ENCODE data around the gene LCK.
"Not testable (repeated sequence)": the region's sequence is repeated elsewhere in the genome, so short reads cannot be mapped to it uniquely, and the experiment has no call there.

Gene LCK

DNA sequence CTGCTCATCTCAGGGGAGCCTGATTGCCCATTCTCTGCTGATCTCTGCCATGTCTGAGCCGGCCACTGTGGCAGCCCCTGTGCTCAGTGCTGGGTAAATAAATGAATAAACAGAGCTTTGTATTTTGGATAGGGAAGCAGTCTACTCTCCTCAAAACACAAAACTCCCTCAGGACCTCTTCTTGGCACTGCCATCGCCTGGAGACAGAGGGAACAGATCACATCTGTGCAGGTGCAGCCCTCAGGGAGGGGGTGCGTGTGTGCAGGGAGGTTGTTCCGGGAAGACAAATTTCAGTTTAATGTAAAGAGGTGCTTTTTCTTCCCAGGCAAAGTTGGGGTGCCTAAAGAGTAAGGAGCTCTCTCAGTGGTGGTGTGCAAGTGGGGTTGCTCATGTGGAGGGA, 11.7 kb upstream of the LCK start:
- DNase-seq, result peak in 7 of 56 donors; percentile 6 to 36 (median 10)

DNA sequence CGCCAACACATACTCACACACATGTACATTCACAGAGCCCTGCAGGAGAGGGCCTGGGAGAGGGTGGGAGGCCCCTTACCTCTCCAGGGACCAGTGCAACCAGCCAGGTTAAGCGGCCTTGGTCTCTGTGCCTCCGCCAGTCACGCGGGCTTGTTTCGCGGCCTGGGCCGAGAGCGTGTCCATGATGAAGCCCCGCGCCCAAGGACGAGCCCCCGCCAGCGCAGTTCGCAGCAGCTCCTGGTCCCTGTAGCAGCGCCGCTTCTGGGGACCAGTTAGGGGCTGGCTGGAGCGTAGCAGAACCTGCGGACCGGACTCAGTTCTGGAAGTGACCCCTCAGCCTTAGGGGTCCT, 11.3 kb upstream of the LCK start:
- DNase-seq, result peak in 2 of 56 donors; percentile 18 to 34

DNA sequence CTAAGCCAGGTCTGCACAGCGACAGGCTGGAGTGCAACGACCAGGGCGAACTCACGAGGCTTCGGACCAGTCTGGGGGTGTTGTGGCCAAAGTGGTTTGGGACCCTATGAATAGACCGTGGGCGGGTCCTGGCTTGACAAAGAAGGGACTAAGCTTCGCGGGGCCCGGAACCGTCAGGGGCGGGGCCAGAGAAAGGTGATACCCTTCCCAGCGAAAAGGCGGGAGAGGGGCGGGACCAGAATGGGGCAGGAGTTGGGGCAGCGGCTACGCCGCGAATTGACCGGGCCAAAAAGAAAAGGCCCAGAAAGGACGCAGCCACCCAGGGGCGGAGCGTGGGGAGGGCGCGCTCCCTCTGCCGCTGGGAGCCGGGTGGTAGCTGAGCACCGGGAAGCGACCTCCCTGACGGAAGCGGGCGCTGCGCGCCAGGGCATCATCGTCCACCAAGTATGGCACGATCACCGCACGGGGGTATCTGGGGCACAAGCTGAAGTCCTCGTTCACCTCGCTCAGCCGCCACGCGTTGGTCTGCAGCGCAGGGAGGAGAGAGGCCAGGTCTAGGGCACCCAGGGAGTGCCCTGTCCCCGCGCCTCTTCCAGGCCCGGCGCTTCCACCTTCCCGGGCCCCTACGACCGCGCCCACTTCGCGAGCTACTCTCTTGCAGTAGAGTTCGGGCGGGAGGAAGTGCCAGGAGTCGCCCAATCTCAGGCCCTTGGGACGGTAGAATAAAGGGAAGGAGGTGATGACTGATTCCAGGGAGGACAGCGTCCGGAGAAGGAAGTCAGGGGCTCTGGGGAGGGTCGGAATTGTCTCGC, 10.7 kb upstream of the LCK start:
- peak in 49 of 56 donors; percentile 10 to 80 (median 51) for DNase-seq

DNA sequence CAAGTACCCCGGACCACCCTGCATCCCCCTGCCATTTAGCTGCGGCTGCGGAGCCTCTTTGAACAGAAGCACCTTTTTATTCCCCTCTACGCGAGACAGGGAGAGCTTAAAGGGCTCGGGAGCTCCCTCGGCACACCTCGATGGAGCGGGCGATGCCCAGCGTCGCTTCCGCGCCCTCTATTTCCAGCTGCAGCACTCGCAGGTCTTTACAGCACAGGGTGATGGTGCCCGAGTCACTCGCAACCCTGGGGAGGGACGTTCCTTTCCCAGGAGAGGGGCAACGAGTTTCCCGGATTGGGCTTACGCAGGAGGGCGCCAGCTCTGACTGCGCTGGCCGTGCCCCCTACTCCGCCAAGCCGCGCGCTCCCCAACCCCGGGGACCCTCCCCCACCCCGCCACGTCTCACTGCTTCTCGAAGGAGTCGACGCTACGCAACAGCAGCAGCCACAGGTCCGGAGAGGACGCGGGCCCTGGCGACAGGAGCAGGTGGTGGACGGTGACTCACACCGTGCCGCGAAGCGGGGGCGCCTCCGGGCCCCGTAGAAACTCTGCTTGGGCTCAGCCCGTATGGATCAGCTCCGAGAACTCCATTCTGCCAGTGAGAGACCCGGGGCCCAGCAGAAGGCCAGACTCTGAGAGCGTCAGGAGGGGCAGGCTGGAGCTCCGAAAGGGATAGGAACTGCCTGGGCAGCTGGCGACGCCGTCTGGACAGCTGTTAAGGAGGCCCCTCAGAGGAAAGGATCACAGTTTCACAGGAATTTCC, 9.9 kb upstream of the LCK start:
- peak in 47 of 56 donors; percentile 11 to 73 (median 40) for DNase-seq

DNA sequence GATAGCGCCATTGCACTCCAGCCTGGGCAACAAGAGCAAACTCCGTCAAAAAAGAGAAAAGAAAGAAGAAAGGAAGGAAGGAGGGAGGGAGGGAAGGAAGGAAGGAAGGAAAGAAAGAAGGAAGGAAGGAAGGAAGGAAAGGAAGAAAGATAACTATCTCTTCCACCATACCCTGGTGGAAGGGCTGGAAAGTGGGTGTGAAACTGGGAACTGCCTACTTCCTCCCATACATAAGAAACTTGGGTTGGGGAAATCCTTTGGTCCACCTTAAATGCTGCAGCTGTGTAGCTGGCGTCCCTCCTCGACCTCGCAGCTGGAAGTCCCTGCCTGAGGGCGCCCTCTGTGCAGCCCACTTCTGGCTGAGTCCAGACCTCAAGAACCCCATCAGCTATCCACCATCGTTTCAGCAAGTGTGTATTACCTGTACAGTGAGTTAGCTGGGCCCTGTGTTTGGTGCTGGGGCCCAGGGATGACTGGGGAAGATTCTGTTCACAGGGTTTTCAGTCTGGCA, 8.7 kb upstream of the LCK start:
- DNase-seq, result peak in 43 of 56 donors; percentile 2 to 68 (median 33)

DNA sequence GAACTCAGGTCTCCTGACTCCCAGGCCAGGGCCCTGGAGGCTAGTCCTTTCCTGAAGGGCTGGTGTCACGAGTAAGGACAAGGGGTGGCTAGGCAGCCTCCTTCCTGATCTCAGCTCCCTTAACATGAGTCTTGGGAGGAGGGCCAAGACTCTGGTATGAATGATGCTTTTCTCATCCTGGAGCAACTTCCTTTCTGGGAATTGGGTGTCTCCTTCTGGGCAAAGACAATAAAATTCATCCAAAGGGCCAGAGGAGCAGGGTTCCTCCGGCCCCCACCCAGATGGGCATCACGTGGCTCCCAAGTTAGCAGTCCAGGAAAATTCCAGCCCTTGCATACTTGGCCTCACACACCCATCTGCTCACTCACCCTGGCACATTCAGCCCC, 4.2 kb upstream of the LCK start, which contains the start of gene FAM167B:
TSS of gene FAM167B (plus strand) at position 335 of the 386 bp plus-strand sequence. CDS start 200 bp downstream, outside the sequence.
- no peak for DNase-seq

DNA sequence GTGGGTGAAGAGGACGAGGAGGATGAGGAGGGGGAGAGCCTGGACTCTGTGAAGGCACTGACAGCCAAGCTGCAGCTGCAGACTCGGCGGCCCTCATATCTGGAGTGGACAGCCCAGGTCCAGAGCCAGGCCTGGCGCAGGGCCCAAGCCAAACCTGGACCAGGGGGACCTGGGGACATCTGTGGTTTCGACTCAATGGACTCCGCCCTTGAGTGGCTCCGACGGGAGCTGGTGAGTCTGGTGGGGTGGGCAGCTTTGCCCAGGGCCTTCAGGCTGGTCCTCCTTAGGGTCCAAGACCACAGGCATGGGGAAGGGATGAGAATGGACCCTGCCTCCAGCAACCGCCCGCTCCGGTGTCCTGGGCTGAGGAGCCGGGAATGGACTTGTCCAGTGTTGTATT, 3.6 kb upstream of the LCK start:
- DNase-seq, result no peak

DNA sequence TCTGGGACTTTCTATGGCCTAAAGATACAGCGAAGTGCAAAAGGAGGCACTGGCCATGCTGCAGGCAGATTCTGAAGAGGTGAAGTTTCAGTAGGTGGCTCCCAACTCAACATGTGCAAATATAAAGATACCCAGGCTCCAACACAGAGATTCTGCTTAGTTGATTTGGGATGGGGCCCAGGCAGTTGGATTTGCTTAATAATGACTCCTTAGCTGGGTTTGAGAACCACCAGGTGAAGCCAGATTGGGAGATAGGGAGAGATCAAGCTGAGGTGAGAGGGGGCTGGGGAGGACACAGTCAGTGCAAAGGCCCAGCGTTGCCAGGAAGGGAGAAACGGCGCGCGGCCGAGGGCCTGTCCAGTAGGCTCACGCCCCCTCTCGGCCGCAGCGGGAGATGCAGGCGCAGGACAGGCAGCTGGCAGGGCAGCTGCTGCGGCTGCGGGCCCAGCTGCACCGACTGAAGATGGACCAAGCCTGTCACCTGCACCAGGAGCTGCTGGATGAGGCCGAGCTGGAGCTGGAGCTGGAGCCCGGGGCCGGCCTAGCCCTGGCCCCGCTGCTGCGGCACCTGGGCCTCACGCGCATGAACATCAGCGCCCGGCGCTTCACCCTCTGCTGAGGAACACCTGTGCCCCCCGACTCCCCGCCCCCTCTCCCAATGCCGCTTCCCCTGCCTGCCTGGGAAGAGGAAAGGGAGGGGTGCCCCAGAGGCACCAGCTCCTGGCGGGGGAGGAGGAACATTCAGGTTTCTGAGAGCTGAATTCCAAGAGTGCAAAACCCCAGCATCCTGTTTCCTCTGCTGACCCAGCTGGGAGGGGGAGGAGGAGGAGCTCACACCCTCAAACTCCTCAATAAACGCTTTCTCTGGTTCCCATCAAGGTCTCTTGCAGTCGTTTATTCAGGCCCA, 2.8 kb upstream of the LCK start:
- peak in 14 of 56 donors; percentile 3 to 47 (median 8) for DNase-seq

DNA sequence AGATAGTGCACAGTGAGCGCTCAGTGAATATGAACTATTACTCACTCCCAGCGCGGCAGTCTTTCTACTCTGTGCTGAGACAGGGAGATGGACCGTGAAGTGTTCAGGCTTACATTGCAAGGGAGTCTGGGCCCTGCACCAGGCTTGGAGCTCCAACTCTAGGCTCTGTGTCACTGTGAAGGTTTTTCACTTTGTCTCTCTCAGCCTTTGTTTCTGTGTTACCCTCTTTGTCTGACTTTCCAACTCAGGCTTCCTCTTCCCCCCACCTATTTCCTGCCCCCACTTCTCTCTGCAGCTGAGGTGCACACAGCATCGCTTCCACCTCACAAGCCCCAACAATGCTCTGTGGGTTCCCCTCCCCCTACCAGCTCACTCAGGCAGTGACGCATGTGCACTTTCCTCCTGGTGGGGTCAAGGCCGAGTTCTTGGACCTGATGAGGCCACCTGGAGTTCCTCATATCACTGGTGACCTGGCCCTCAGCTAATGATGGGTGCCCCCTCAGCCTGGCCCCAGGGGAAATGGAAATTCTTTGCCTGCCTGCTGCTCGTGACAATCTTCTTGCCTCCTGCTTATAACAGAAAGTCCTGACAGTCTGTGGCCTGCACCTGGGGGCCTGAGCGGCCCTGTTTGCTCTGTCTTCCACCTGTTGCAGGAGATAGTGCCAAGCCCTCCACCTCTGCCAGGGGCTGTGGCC, 1.1 kb upstream of the LCK start:
- DNase-seq, result peak in 2 of 56 donors; percentile 7 to 13

DNA sequence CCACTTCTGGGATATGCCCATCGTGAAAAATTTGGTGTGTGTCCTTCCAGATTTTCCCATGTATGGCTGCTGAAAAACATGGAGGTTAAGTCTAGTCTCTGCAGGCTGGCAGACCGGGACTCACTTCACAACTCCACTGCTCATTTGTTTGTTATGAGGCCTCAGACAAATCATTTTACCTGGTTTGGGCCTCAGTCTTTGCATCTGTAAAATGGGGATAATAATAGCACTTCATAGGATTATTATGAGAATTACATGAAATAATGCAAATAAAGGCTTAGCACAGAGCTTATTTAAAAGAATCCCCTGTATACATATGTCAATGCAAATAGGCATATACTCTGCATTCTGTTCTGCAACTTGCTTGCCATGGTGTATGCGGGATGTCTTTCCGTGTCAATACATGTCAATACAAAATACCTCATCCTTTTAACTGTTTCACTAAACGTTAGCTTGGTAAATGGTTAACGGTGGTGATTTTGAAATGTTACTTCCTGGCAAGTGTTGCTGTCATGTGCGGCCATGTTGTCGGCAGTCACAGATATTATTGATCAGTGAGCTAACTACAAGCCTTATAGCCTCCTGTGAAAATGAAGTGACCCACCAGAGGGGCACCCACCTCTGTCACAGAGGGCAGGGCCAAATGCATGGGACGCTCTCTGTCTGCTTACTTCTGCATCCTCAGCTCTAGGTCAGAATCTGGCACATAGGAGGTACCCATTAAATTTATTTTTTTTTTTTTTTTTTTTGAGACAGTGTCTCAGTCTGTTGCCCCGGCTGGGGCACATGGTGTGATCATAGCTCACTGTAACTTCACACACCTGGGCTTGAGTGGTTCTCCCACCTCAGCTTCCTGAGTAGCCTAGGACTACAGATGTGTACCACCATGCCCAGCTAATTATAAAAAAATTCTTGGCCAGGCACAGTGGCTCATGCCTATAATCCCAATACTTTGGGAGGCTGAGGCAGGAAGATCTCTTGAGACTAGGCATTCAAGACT, 4.3 kb downstream of the LCK start:
- DNase-seq, result no peak

DNA sequence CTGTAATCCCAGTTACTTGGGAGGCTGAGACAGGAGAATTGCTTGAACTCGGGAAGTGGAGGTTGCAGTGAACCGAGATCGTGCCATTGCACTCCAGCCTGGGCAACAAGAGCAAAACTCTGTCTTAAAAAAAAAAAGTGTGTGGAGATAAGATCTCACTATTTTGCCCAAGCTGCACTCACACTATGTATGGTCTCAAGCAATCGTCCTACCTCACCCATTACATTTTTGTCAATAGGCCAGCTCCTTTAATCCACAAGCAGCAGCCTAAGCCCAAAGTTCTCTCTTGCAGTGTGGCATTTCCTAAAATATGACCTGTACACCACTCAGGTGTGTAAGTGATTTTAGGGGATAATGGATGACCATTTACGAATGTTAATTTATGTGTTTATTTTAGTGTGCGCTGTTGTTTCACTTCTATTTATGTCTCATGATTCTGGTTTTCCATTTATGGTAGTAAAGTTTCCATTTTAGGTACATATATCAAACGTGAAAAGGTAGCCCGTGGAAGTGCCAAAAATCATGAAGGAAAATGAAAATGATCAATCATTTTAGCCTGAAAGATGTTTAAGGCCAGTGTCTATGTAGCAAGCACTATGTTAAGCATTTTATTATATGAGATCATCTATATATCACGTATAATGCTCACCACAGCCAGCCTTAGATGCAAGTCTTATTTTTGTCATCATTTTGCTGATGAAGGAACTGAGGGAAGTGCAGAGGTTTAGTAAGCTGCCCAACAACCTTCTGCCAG, 5.6 kb downstream of the LCK start:
- no peak for DNase-seq

DNA sequence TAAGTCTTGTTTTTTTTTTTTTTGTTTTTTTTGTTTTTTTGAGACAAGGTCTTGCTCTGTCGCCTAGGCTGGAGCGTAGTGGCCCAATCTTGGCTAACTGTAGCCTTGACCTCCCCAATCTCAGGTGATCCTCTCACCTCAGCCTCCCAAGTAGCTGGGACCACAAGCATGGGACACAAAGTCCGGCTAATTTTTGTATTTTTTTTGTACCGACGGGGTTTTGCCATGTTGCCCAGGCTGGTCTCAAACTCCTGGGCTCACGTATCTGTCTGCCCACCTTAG, 6.1 kb downstream of the LCK start:
- no peak for DNase-seq

DNA sequence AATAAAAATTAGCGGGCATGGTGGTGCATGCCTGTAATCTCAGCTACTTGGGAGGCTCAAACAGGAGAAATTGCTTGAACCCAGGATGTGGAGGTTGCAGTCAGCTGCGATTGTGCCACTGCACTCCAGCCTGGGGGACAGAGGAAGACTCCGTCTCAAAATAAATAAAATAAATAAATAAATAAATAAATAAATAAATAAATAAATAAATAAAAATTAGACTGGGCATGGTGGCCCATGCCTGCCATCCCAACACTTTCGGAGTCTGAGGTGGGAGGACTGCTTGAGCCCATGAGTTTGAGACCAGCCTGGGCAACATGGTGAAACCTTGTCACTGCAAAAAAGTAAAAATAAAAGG, 12.2 kb downstream of the LCK start:
- DNase-seq, result not testable (repeated sequence)

DNA sequence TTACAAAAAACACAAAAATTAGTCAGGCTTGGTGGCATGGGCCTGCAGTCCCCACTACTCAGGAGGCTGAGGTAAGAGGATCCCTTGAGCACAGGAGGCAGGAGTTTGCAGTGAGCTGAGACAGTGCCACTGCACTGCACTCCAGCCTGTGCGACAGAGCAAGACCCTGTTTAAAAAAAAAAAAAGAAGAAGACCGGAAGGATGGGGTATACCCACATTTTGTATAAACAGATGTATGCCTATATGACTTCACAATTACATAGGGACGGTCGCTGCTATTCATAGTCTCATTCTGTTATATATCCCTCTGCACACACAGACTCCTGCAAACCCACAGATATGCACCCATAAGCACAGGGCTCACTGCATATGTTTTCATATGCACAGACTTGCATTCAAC, 12.7 kb downstream of the LCK start:
- DNase-seq, result no peak

DNA sequence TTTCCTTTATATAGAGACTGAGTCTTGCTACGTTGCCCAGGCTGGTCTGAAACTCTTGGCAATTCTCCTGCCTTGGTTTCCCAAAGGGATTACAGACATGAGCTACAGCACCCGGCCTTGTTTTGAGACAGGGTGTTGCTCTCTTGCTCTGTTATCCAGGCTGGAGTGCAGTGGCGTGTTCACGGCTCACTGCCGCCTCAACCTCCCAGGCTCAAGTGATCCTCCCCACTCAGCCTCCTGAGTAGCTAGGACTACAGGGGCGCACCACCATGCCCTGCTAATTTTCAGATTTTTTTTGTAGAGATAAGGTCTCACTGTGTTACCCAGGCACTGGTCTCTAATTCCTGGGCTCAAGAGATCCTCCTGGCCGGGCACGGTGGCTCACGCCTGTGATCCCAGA, 14.8 kb downstream of the LCK start:
- no peak for DNase-seq

DNA sequence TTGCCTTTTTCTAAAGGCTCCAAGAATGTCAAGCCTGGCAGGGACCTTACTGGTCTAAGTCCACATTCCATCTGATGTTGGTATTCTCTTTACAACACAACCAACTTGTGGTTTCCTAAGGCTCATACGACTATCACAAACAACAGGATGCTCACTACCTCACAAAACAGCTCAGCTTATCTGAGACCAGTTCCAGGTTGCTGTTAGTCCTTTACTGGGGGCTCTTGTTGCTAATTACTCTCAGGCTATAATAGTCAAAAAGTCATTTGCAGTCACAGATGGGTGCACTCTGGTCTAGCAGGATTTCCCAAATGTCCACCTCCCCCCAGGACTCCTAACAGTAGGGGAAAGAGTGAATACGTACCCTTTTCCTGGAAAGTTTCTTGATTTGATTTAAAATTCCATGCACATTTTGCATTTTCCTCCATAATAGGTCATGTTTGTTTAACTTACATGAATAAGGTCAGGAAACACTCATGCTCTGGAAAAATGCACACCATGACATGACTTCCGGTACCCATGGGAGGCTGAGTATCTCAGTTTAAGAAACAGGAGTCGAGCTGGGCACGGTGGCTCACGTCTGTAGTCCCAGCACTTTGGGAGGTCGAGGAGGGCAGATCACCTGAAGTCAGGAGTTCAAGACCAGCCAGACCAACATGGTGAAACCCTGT, 16.0 kb downstream of the LCK start:
- no peak for DNase-seq

DNA sequence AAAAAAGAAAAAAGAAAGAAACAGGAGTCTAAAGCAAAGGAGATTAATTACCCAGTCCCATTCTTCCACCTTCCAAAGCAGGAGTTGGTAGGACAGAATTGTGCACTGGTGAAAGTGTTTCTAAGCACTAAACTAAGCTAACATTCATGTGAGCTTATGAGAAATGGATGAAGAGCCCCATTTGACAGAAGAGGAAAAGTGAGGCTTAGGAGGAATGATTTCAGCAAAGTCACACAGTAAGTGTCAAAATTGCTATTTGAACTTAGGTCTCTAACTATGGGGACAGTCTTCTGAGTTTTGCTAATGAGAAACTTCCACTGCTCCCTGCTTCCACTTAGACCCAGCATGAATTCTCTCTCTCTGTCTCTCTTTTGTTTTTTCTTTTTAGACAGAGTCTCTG, 18.7 kb downstream of the LCK start:
- DNase-seq, result no peak

All from nucleus accumbens (tissue), 56 donors.